Activated naive CD4-positive, alpha-beta T cell treated with anti-CD3 and anti-CD28 coated beads, Interleukin-2, amount 50 U/mL, for 24 hours (primary cell): ENCODE measurements around the gene CMTM5.

ENCODE experiments used
- H3K27ac Mint-ChIP-seq: one replicate; pipeline ENCODE4 v1.8.0; 2021; ENCODE audit warnings: mild to moderate bottlenecking, mixed read lengths
- H3K27me3 Mint-ChIP-seq: one replicate; pipeline ENCODE4 v1.8.0; 2021; ENCODE audit warnings: mixed read lengths
- H3K36me3 Mint-ChIP-seq: one replicate; pipeline ENCODE4 v1.8.0; 2021; ENCODE audit warnings: mixed read lengths
- H3K4me1 Mint-ChIP-seq: one replicate; pipeline ENCODE4 v1.8.0; 2021; ENCODE audit warnings: mixed read lengths
- H3K4me3 Mint-ChIP-seq: one replicate; pipeline ENCODE4 v1.8.0; 2021; ENCODE audit warnings: mild to moderate bottlenecking, mixed read lengths
- H3K9me3 Mint-ChIP-seq: one replicate; pipeline ENCODE4 v1.8.0; 2021; ENCODE audit warnings: mixed read lengths

Gene CMTM5

DNA sequence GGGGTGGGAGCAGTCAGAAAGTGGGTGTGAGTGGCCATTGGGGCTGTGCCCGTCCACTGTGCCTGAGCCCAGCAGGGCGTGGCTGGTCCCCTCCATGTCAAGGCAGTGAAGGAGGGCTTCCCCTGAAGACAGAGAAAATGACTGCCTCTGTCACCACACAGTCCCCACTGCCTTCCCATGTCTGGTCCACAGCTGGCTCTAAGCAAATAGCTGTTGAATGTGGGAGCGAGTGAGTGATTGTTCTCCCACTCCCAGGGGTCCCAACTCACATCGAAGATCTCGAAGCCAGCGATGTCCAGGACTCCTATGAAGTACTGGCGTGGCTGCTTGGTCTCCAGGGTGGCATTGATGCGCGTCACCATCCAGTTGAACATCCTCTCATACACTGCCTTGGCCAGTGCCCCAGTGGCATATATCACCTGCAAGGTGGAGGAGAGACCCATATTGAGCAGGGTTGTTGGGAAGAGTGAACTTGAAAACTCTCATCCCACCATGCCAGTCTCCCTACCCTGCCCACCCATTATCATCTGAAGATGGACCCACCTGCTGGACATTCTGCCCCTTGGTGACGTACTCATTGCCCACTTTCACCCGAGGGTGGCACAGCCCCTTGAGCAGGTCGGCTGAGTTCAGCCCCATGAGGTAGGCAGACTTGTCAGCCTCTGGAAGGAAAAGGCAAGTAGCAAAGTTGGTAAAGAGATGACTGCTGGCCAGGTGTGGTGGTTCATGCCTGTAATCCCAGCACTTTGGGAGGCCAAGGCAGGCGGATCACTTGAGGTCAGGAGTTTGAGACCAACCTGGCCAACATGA, 52.0 kb downstream of the CMTM5 start:
- no peaks in the 10 kb centered on the region for H3K9me3 Mint-ChIP-seq
- peaks cover 3% of the 10 kb centered on the region for H3K27me3 Mint-ChIP-seq
- no peak overlapping the region for H3K27ac Mint-ChIP-seq
- H3K4me3 Mint-ChIP-seq: no peak overlapping the region
- no peaks in the 10 kb centered on the region for H3K36me3 Mint-ChIP-seq
- no peaks in the 10 kb centered on the region for H3K4me1 Mint-ChIP-seq
